K562 (cell line): ENCODE measurements around the gene SEC23B. TPM values are rescaled to one million over a fixed set of nuclear protein-coding genes. Genes with fewer than 3 reads are reported as not detected.

Experiments
- CBX1 ChIP-seq: sonication (generic); IDR thresholded peaks from 2 replicates; pipeline ENCODE4 v1.6.1; 2016; ENCODE audit warnings: antibody characterized with exemption, low read depth, mild to moderate bottlenecking
- CBX8 ChIP-seq: fragments of 200-600 bp; sonication (generic); IDR thresholded peaks from 2 replicates; pipeline ENCODE4 v1.6.1; 2012; ENCODE audit warnings: borderline replicate concordance, mixed run types, low read depth, mild to moderate bottlenecking, moderate library complexity, mixed read lengths, low read length, control low read depth, inconsistent platforms; ENCODE audit not compliant: poor library complexity, severe bottlenecking; ENCODE audit errors: extremely low read depth
- HNRNPLL ChIP-seq: fragments of 200-400 bp; formaldehyde crosslinking; IDR thresholded peaks from 2 replicates; pipeline ENCODE4 v1.6.1; 2017; ENCODE audit warnings: low read length, low read depth, mild to moderate bottlenecking; ENCODE audit not compliant: poor library complexity, severe bottlenecking
- IRF2 ChIP-seq: sonication (generic); formaldehyde crosslinking; IDR thresholded peaks from 2 replicates; pipeline ENCODE4 v1.8.1; 2022; ENCODE audit warnings: mild to moderate bottlenecking, missing genetic modification reagents
- MAZ ChIP-seq, 2 experiments: fragments of 450-650 bp in 1 of 2; sonication (generic) in 1 of 2; formaldehyde crosslinking; IDR thresholded peaks in 1 of 2; conservative IDR thresholded peaks in 1 of 2; 2 replicates each; pipeline versions ENCODE4 v1.4.0 to v1.5.0; 2020; ENCODE audit warnings: mild to moderate bottlenecking in 1 of 2, missing genetic modification reagents in 1 of 2
- MTA2 ChIP-seq: fragments of 450-650 bp; IDR thresholded peaks from 2 replicates; pipeline ENCODE4 v1.6.1; 2016; ENCODE audit warnings: low read depth
- RBM22 ChIP-seq: fragments of 200-400 bp; formaldehyde crosslinking; IDR thresholded peaks from 2 replicates; pipeline ENCODE4 v1.6.1; 2018; ENCODE audit warnings: low read length, low read depth; ENCODE audit not compliant: poor library complexity, severe bottlenecking
- RERE ChIP-seq: sonication (generic); formaldehyde crosslinking; IDR thresholded peaks from 2 replicates; pipeline ENCODE4 v1.8.0; 2023; ENCODE audit warnings: missing genetic modification reagents, mild to moderate bottlenecking, borderline replicate concordance
- SNIP1 ChIP-seq: fragments of 450-650 bp; IDR thresholded peaks from 2 replicates; pipeline ENCODE4 v1.7.1; 2017; ENCODE audit warnings: low read depth, mild to moderate bottlenecking
- TRIM28 ChIP-seq: fragments of 450-650 bp; IDR thresholded peaks from 2 replicates; pipeline ENCODE4 v1.6.1; 2017
- TSC22D4 ChIP-seq: fragments of 450-650 bp; IDR thresholded peaks from 2 replicates; pipeline ENCODE4 v1.6.1; 2016; ENCODE audit warnings: missing genetic modification characterization, missing biosample characterization, control low read depth
- U2AF1 ChIP-seq: fragments of 200-400 bp; formaldehyde crosslinking; optimal IDR thresholded peaks from 2 replicates; pipeline ENCODE3; 2017; ENCODE audit warnings: mild to moderate bottlenecking, low read depth, low read length, moderate library complexity
- ZC3H8 ChIP-seq: fragments of 450-650 bp; IDR thresholded peaks from 2 replicates; pipeline ENCODE4 v1.6.1; 2017
- ZKSCAN8 ChIP-seq: fragments of 200-800 bp; sonication (Bioruptor generic); IDR thresholded peaks from 2 replicates; pipeline ENCODE4 v1.6.1; 2016; ENCODE audit warnings: missing genetic modification characterization, missing compliant biosample characterization
- ZNF24 ChIP-seq: fragments of 450-650 bp; IDR thresholded peaks from 2 replicates; pipeline ENCODE4 v1.6.1; 2016
- ZNF316 ChIP-seq: fragments of 450-650 bp; IDR thresholded peaks from 2 replicates; pipeline ENCODE4 v1.6.1; 2016
- ZNF586 ChIP-seq: fragments of 450-650 bp; formaldehyde crosslinking; conservative IDR thresholded peaks from 2 replicates; pipeline ENCODE4 v1.4.0; 2020; ENCODE audit warnings: mild to moderate bottlenecking, moderate library complexity
- polyA plus RNA-seq, 8 experiments: library from polyadenylated mRNA; depleted of rRNA in 4 of 8; stranded (reverse) in 5 of 8; unstranded in 3 of 8; fragments of >200 nt; fragmentation: Nextera tagmentation in 2 of 8; fragmentation: Illumina TruSeq in 1 of 8; extraction: Ambion mirVana in 2 of 8; extraction: Trizol in 1 of 8; gene quantifications; 2 replicates each; pipeline versions ENCODE4 v1.2.1 to v1.2.3, GENCODE V29; 2011 to 2014; ENCODE audit warnings: inconsistent platforms in 1 of 8, missing spikeins in 1 of 8
- total RNA-seq, 7 experiments: library from RNA; depleted of rRNA in 6 of 7; stranded (reverse); fragments of >200 nt in 6 of 7; fragmentation: Illumina TruSeq in 2 of 7; extraction: Trizol in 2 of 7; gene quantifications; 2 replicates each; pipeline versions ENCODE4 v1.2.1 to v1.2.3, GENCODE V29; 2011 to 2021; ENCODE audit warnings: low replicate concordance in 1 of 7
- TF ChIP-seq, protein P1 (sequence below): fragments of 250-450 bp; sonication (Bioruptor Pico); IDR thresholded peaks from 2 replicates; pipeline ENCODE4 v1.4.0; 2020
- TF ChIP-seq, protein P2 (sequence below): fragments of 250-450 bp; sonication (Bioruptor Pico); IDR thresholded peaks from 2 replicates; pipeline ENCODE4 v1.9.0; 2021; ENCODE audit warnings: mild to moderate bottlenecking
- TF ChIP-seq, protein P3 (sequence below): fragments of 200-800 bp; sonication (Bioruptor generic); IDR thresholded peaks from 2 replicates; pipeline ENCODE4 v1.6.1; 2017; ENCODE audit warnings: missing genetic modification characterization, missing compliant biosample characterization

The SEC23B gene
- total and polyA plus RNA-seq, 9 of the 15 experiments (the other 6 are each of a cell fraction or from before 2014, with no cell fraction given) = 31.7 to 70.2 (median 38.5) TPM

DNA sequence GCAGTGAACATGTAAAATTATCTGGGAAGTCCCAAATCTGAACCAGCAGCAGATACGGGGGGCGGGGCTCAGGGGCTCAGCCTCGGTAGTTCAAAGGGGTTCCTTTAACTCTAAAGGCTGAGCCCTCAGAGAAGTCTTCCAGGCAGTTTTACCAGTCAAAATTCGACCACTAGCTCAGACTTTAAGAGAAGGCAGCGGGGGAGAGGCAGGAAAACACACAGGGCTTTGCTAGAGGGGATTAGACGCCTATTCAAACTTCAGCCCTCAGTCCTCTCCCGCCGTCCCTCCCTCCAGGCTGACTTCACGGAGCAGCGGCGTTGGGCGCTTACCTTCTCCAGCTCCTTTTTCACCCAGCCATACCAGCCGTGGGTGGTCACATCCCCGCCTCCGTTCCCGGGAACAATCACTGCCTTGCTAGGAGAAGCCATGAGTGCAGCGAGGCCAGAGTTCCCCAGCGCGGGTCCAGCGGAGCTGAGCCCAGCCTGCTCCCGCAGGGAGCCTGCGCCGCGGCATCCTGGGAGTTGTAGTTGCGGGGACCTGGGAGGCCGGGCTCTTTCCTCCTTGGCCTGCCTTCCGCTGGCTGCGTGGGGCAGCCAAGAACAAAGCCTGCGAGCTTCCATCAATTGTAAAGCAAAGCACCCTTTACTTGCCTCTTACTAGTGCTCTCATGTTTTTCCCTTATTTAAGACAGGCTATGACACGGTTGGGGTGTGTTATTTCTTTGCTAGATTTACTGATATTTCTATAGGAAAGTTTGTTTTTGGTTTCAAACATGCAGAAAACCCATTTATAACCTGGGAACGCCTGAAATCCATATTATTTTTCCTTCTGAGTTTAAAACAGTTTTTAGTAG is 10.8 kb upstream of the SEC23B start, which contains the start of gene RBBP9 (continued):
- TF ChIP-seq CBX1 = no peak
- TF ChIP-seq HNRNPLL = peak; percentile 82
- no peak for TF ChIP-seq SNIP1
- no peak for TF ChIP-seq ZC3H8
- TF ChIP-seq MTA2 = no peak
- TF ChIP-seq ZNF316 = peak; percentile 88
- no peak for TF ChIP-seq TSC22D4
- TF ChIP-seq, protein P1, sequence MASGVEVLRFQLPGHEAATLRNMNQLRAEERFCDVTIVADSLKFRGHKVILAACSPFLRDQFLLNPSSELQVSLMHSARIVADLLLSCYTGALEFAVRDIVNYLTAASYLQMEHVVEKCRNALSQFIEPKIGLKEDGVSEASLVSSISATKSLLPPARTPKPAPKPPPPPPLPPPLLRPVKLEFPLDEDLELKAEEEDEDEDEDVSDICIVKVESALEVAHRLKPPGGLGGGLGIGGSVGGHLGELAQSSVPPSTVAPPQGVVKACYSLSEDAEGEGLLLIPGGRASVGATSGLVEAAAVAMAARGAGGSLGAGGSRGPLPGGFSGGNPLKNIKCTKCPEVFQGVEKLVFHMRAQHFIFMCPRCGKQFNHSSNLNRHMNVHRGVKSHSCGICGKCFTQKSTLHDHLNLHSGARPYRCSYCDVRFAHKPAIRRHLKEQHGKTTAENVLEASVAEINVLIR (CRISPR knock-in tag) = no peak
- 0 out of 4 replicates have a peak, but pooled peaks of 1 of the 2 experiments have one; percentile 22 for TF ChIP-seq MAZ (CRISPR knock-in tag; conservative IDR thresholded peaks at IDR 0.05 in 1 of 2, IDR thresholded peaks at IDR 0.05 in 1 of 2)
- TF ChIP-seq, protein P2, sequence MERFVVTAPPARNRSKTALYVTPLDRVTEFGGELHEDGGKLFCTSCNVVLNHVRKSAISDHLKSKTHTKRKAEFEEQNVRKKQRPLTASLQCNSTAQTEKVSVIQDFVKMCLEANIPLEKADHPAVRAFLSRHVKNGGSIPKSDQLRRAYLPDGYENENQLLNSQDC (CRISPR knock-in tag) = no peak
- TF ChIP-seq, protein P3, sequence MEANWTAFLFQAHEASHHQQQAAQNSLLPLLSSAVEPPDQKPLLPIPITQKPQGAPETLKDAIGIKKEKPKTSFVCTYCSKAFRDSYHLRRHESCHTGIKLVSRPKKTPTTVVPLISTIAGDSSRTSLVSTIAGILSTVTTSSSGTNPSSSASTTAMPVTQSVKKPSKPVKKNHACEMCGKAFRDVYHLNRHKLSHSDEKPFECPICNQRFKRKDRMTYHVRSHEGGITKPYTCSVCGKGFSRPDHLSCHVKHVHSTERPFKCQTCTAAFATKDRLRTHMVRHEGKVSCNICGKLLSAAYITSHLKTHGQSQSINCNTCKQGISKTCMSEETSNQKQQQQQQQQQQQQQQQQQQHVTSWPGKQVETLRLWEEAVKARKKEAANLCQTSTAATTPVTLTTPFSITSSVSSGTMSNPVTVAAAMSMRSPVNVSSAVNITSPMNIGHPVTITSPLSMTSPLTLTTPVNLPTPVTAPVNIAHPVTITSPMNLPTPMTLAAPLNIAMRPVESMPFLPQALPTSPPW (CRISPR knock-in tag) = peak; percentile 26; the same call in 1 of the 2 replicates
- no peak for TF ChIP-seq ZNF24
- no peak for TF ChIP-seq RBM22
- TF ChIP-seq U2AF1 = no peak
- no peak for TF ChIP-seq ZNF586 (CRISPR knock-in tag)
- peak; percentile 90 for TF ChIP-seq TRIM28
- no peak for TF ChIP-seq CBX8
- no peak for TF ChIP-seq IRF2 (CRISPR knock-in tag)
- TF ChIP-seq RERE (CRISPR knock-in tag) = no peak
- no peak for TF ChIP-seq ZKSCAN8 (CRISPR knock-in tag)
